ENCODE data around the gene ZNF467.
A peak's percentile ranks its signal among the peaks of the same experiment; 100 is the strongest.

Gene ZNF467

DNA sequence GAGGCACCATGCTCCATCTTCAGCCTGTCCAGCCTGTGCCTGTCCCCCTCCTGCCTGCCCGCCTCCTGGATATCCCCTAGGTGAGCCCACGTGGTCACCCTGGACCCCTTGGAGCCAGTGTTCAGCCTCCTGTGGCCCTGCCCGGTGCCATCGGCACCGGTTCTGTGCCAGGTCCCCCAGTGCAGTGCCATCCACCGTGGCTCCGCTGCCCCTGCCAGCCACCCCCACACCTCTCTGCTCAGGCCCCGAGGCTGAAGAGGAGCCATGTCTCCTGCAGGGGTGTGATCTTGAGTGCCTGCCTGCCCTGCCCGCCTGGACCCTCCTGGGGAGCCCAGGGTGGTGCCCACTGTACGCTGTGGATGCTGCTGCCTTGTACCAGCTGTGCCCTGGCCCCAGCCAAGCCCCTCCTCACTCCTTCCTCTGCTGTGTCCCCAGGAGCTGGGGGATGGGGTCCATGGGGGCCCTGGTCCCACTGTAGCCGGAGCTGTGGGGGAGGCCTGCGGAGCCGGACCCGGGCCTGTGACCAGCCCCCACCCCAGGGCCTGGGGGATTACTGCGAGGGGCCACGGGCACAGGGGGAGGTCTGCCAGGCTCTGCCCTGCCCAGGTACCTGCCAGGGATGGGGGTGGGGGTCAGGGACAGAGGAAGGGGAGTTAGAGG lies 38.6 kb upstream of the ZNF467 start:
- DNase-seq: no peak
- no peak overlapping the region for H3K9ac ChIP-seq (ENCODE audit: low read length)
- no peak overlapping the region for H2BK120ac ChIP-seq (ENCODE audit: low read depth, low read length)
- 90% methylated on average over 14 of the region's 16 CpGs for WGBS
- H2BK12ac ChIP-seq (ENCODE audit: low read length in 2 of 2): no peak overlapping the region
- H4K91ac ChIP-seq (ENCODE audit: low read length): no peak overlapping the region
- H3K23ac ChIP-seq (ENCODE audit: low read length in 2 of 2): no peak overlapping the region
- H3K27ac ChIP-seq (ENCODE audit: low read length, poor library complexity, severe bottlenecking): no peak overlapping the region
- H3K9me3 ChIP-seq (ENCODE audit: control insufficient read depth, low read length): no peaks in the 10 kb centered on the region
- H3K4me2 ChIP-seq (ENCODE audit: low read length, poor library complexity, severe bottlenecking): no peak overlapping the region
- no peak overlapping the region for H3K4ac ChIP-seq (ENCODE audit: low read depth in 1 of 2, low read length in 2 of 2)
- H3K4me1 ChIP-seq (ENCODE audit: control insufficient read depth, insufficient read depth, low read depth, low read length): no peaks in the 10 kb centered on the region
- no peak overlapping the region for H2AFZ ChIP-seq (ENCODE audit: low read depth, low read length)
- H2AK5ac ChIP-seq (ENCODE audit: low read length, severe bottlenecking): no peak overlapping the region
- H4K8ac ChIP-seq (ENCODE audit: low read length): no peak overlapping the region
- H3K14ac ChIP-seq (ENCODE audit: low read length in 2 of 2): no peak overlapping the region
- no peaks in the 10 kb centered on the region for H3K36me3 ChIP-seq (ENCODE audit: control insufficient read depth in 1 of 2, insufficient read depth in 2 of 2, low read depth in 1 of 2, low read length in 2 of 2)
- no peak overlapping the region for H2BK5ac ChIP-seq (ENCODE audit: low read depth, low read length, poor library complexity, severe bottlenecking)
- H3K79me1 ChIP-seq (replicated peaks; ENCODE audit: low read length, poor library complexity, severe bottlenecking): no peaks in the 10 kb centered on the region
- H2BK15ac ChIP-seq (ENCODE audit: low read depth, poor library complexity, severe bottlenecking): no peak overlapping the region
- peaks cover 28% of the 10 kb centered on the region in 2 experiments for H3K27me3 ChIP-seq (ENCODE audit: control insufficient read depth in 1 of 2, insufficient read depth in 1 of 2, low read length in 2 of 2)
- no peak overlapping the region for H3K18ac ChIP-seq (ENCODE audit: low read depth in 1 of 2, low read length in 2 of 2)
- H3K4me3 ChIP-seq (ENCODE audit: insufficient read depth in 1 of 2, low read depth in 1 of 2, low read length in 2 of 2): no peak overlapping the region

DNA sequence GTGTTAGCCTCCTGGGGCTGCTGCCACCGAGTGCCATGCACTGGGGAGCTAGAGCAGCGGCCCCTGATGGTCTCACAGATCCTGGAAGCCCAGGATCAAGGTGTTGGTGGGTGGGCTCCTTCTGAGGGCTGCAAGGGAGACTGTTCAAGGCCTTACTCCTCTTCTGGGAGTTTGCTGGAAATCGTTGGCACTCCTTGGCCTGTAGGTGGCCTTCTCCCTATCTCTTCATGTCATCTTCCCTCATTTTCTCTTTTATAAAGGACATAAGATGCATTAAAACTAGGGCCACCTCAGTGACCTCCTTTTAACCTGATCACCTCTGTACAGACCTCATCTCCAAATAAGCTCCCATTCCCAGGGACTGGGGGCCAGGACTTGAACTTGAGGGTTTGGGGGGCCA lies 37.8 kb upstream of the ZNF467 start:
- Histone ChIP-seq H3K14ac (ENCODE audit: low read length in 2 of 2) (no peak overlapping the region), H3K4me2 (ENCODE audit: low read length, poor library complexity, severe bottlenecking) (no peak overlapping the region), H2BK15ac (ENCODE audit: low read depth, poor library complexity, severe bottlenecking) (no peak overlapping the region), H3K79me1 (replicated peaks; ENCODE audit: low read length, poor library complexity, severe bottlenecking) (no peaks in the 10 kb centered on the region), H3K23ac (ENCODE audit: low read length in 2 of 2) (no peak overlapping the region), H2BK120ac (ENCODE audit: low read depth, low read length) (no peak overlapping the region), H3K4ac (ENCODE audit: low read depth in 1 of 2, low read length in 2 of 2) (no peak overlapping the region), H2BK12ac (ENCODE audit: low read length in 2 of 2) (no peak overlapping the region), H3K9ac (ENCODE audit: low read length) (no peak overlapping the region), H3K4me3 (ENCODE audit: insufficient read depth in 1 of 2, low read depth in 1 of 2, low read length in 2 of 2) (no peak overlapping the region), H4K91ac (ENCODE audit: low read length) (no peak overlapping the region), H4K8ac (ENCODE audit: low read length) (no peak overlapping the region), H3K9me3 (ENCODE audit: control insufficient read depth, low read length) (no peaks in the 10 kb centered on the region), H2AFZ (ENCODE audit: low read depth, low read length) (no peak overlapping the region), H3K36me3 (ENCODE audit: control insufficient read depth in 1 of 2, insufficient read depth in 2 of 2, low read depth in 1 of 2, low read length in 2 of 2) (no peaks in the 10 kb centered on the region), H3K27me3 (ENCODE audit: control insufficient read depth in 1 of 2, insufficient read depth in 1 of 2, low read length in 2 of 2) (peaks cover 26 to 35% of the 10 kb centered on the region in 2 experiments), H2AK5ac (ENCODE audit: low read length, severe bottlenecking) (no peak overlapping the region), H3K27ac (ENCODE audit: low read length, poor library complexity, severe bottlenecking) (no peak overlapping the region), H2BK5ac (ENCODE audit: low read depth, low read length, poor library complexity, severe bottlenecking) (no peak overlapping the region), H3K18ac (ENCODE audit: low read depth in 1 of 2, low read length in 2 of 2) (no peak overlapping the region), H3K4me1 (ENCODE audit: control insufficient read depth, insufficient read depth, low read depth, low read length) (no peaks in the 10 kb centered on the region)
- 32% methylated on average over 3 of the region's 3 CpGs for WGBS
- DNase-seq: peak; percentile 16

DNA sequence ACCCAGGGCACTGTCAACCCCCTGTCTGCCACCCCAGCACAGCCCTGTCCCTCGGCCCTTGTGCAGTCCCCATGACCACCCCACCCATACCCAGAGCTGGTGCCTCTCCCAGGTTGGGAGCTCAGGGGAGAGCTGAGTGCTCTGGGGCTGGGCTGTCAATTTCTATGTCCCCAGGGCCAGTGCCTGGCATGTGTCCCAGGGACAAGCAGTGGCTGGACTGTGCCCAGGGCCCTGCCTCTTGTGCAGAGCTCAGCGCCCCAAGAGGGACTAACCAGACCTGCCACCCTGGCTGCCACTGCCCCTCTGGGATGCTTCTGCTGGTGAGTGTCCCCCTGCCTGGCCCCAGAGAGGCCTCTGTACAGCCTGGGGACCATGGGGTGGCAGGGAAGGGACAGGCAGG lies 35.8 kb upstream of the ZNF467 start:
- H4K8ac ChIP-seq (ENCODE audit: low read length): no peak overlapping the region
- no peak overlapping the region for H3K4ac ChIP-seq (ENCODE audit: low read depth in 1 of 2, low read length in 2 of 2)
- DNase-seq: no peak
- no peaks in the 10 kb centered on the region for H3K79me1 ChIP-seq (replicated peaks; ENCODE audit: low read length, poor library complexity, severe bottlenecking)
- H3K14ac ChIP-seq (ENCODE audit: low read length in 2 of 2): no peak overlapping the region
- H3K27ac ChIP-seq (ENCODE audit: low read length, poor library complexity, severe bottlenecking): no peak overlapping the region
- H3K4me1 ChIP-seq (ENCODE audit: control insufficient read depth, insufficient read depth, low read depth, low read length): no peaks in the 10 kb centered on the region
- no peak overlapping the region for H3K23ac ChIP-seq (ENCODE audit: low read length in 2 of 2)
- H3K4me3 ChIP-seq (ENCODE audit: insufficient read depth in 1 of 2, low read depth in 1 of 2, low read length in 2 of 2): no peak overlapping the region
- peaks cover 40 to 42% of the 10 kb centered on the region in 2 experiments for H3K27me3 ChIP-seq (ENCODE audit: control insufficient read depth in 1 of 2, insufficient read depth in 1 of 2, low read length in 2 of 2)
- H4K91ac ChIP-seq (ENCODE audit: low read length): no peak overlapping the region
- H2AFZ ChIP-seq (ENCODE audit: low read depth, low read length): no peak overlapping the region
- no peak overlapping the region for H2BK120ac ChIP-seq (ENCODE audit: low read depth, low read length)
- H2BK5ac ChIP-seq (ENCODE audit: low read depth, low read length, poor library complexity, severe bottlenecking): no peak overlapping the region
- H3K4me2 ChIP-seq (ENCODE audit: low read length, poor library complexity, severe bottlenecking): no peak overlapping the region
- no peak overlapping the region for H2AK5ac ChIP-seq (ENCODE audit: low read length, severe bottlenecking)
- no peaks in the 10 kb centered on the region for H3K9me3 ChIP-seq (ENCODE audit: control insufficient read depth, low read length)
- no peak overlapping the region for H2BK15ac ChIP-seq (ENCODE audit: low read depth, poor library complexity, severe bottlenecking)
- H3K36me3 ChIP-seq (ENCODE audit: control insufficient read depth in 1 of 2, insufficient read depth in 2 of 2, low read depth in 1 of 2, low read length in 2 of 2): no peaks in the 10 kb centered on the region
- H2BK12ac ChIP-seq (ENCODE audit: low read length in 2 of 2): no peak overlapping the region
- H3K18ac ChIP-seq (ENCODE audit: low read depth in 1 of 2, low read length in 2 of 2): no peak overlapping the region
- WGBS: 90% methylated on average over 2 of the region's 2 CpGs
- H3K9ac ChIP-seq (ENCODE audit: low read length): no peak overlapping the region

DNA sequence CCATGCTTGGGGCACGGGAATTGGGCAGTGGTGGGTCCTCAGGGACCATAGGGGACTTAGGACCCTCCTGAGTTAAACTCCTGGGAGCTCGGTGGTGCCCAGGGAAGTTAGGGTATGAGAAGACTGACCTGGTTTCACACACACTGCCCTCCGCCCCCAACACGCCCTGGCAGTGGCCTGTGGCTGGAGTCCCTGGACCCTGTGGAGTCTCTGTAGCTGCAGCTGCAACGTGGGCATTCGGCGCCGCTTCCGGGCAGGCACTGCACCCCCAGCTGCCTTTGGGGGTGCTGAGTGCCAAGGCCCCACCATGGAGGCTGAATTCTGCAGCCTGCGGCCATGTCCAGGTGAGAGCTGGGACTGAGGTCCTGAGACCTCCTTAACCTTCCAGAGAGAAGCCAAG lies 34.9 kb upstream of the ZNF467 start:
- Histone ChIP-seq H4K8ac (ENCODE audit: low read length) (no peak overlapping the region), H3K4me2 (ENCODE audit: low read length, poor library complexity, severe bottlenecking) (no peak overlapping the region), H2BK120ac (ENCODE audit: low read depth, low read length) (no peak overlapping the region), H2BK15ac (ENCODE audit: low read depth, poor library complexity, severe bottlenecking) (no peak overlapping the region), H2BK5ac (ENCODE audit: low read depth, low read length, poor library complexity, severe bottlenecking) (no peak overlapping the region), H3K23ac (ENCODE audit: low read length in 2 of 2) (no peak overlapping the region), H4K91ac (ENCODE audit: low read length) (no peak overlapping the region), H3K27ac (ENCODE audit: low read length, poor library complexity, severe bottlenecking) (no peak overlapping the region), H3K4ac (ENCODE audit: low read depth in 1 of 2, low read length in 2 of 2) (no peak overlapping the region), H3K4me1 (ENCODE audit: control insufficient read depth, insufficient read depth, low read depth, low read length) (no peaks in the 10 kb centered on the region), H3K4me3 (ENCODE audit: insufficient read depth in 1 of 2, low read depth in 1 of 2, low read length in 2 of 2) (no peak overlapping the region), H3K18ac (ENCODE audit: low read depth in 1 of 2, low read length in 2 of 2) (no peak overlapping the region), H3K9me3 (ENCODE audit: control insufficient read depth, low read length) (no peaks in the 10 kb centered on the region), H3K14ac (ENCODE audit: low read length in 2 of 2) (no peak overlapping the region), H3K36me3 (ENCODE audit: control insufficient read depth in 1 of 2, insufficient read depth in 2 of 2, low read depth in 1 of 2, low read length in 2 of 2) (no peaks in the 10 kb centered on the region), H2BK12ac (ENCODE audit: low read length in 2 of 2) (no peak overlapping the region), H2AFZ (ENCODE audit: low read depth, low read length) (no peak overlapping the region), H3K9ac (ENCODE audit: low read length) (no peak overlapping the region), H3K27me3 (ENCODE audit: control insufficient read depth in 1 of 2, insufficient read depth in 1 of 2, low read length in 2 of 2) (peaks cover 39 to 49% of the 10 kb centered on the region in 2 experiments), H2AK5ac (ENCODE audit: low read length, severe bottlenecking) (no peak overlapping the region), H3K79me1 (replicated peaks; ENCODE audit: low read length, poor library complexity, severe bottlenecking) (no peaks in the 10 kb centered on the region)
- 79% methylated on average over 9 of the region's 10 CpGs for WGBS
- no peak for DNase-seq
